Tibial artery (tissue), 4 donors: ENCODE results near the gene SERPINA7.
"Not testable (repeated sequence)": the region's sequence is repeated elsewhere in the genome, so short reads cannot be mapped to it uniquely, and the experiment has no call there.

Experiments
- DNase-seq, 2 donors: peaks; one replicate each; pipeline ENCODE4 v3.0.0-alpha.2; 2019
- H3K27ac ChIP-seq, 2 donors: fragments of 200-600 bp; sonication (generic) in 1 of 2; 1 replicate in 1 of 2; 2 replicates in 1 of 2; pipeline ENCODE4 v1.5.1; 2018 to 2019; ENCODE audit warnings: mild to moderate bottlenecking in 1 of 2
- H3K27me3 ChIP-seq, 2 donors: fragments of 200-600 bp; sonication (generic) in 1 of 2; one replicate each; pipeline versions ENCODE4 v1.5.1 to v1.6.0; 2016 to 2019
- H3K36me3 ChIP-seq, 3 donors: fragments of 200-600 bp; sonication (generic) in 2 of 3; one replicate each; pipeline ENCODE4 v1.5.1; 2016 to 2019; ENCODE audit warnings: mild to moderate bottlenecking in 2 of 3
- H3K4me1 ChIP-seq, 4 donors: fragments of 200-600 bp; sonication (generic) in 2 of 4; 1 replicate in 3 of 4; 2 replicates in 1 of 4; pipeline ENCODE4 v1.5.1; 2016 to 2019
- H3K4me3 ChIP-seq, 2 donors: fragments of 200-600 bp; sonication (generic) in 1 of 2; 1 replicate in 1 of 2; 2 replicates in 1 of 2; pipeline ENCODE4 v1.5.1; 2018 to 2019; ENCODE audit warnings: mild to moderate bottlenecking in 2 of 2
- H3K9me3 ChIP-seq, 3 donors: fragments of 200-600 bp; sonication (generic) in 1 of 3; one replicate each; pipeline ENCODE4 v1.5.1; 2016 to 2019
- CTCF ChIP-seq, 2 experiments: fragments of 200-600 bp in 1 of 2; fragments of 450-650 bp in 1 of 2; IDR thresholded peaks; one replicate each; pipeline ENCODE4 v1.5.1; 2017 to 2019; ENCODE audit warnings: antibody characterized with exemption in 2 of 2, mild to moderate bottlenecking in 1 of 2, moderate library complexity in 1 of 2
- intact Hi-C: fragments of 100-400 bp; cut with DNase I; formaldehyde crosslinking; loops from one replicate; pipeline ENCODE4 v1.15.0; 2023; ENCODE audit warnings: low total_unique reads

The SERPINA7 gene

DNA sequence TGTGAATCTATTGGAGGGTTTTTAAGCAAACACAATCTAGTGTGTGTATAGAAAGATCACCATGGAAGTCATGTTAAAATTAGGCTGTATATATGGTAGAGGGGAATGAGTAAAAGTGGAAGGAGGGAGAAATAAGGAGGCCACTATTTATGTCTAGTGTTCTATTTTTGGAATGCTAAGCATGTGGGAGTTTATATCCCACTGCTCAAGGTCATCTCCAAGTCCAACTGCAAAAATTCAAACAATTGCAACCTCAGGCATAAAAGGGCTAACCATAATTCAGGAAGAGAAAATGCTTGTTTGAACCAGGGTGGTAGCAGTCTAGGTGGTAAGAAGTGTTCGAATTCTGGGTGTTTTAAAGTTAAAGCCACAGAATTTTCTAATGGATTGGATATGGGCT lies 39.2 kb downstream of the SERPINA7 start:
- Histone ChIP-seq H3K36me3 (no peaks in the 10 kb centered on the region), H3K4me3 (no peak overlapping the region), H3K27me3 (no peaks in the 10 kb centered on the region), H3K9me3 (no peaks in the 10 kb centered on the region), H3K27ac (no peak overlapping the region), H3K4me1 (no peaks in the 10 kb centered on the region)
- intact Hi-C loops, result no loop called here
- no peak for TF ChIP-seq CTCF (IDR thresholded peaks at IDR 0.05)
- DNase-seq, result no peak

DNA sequence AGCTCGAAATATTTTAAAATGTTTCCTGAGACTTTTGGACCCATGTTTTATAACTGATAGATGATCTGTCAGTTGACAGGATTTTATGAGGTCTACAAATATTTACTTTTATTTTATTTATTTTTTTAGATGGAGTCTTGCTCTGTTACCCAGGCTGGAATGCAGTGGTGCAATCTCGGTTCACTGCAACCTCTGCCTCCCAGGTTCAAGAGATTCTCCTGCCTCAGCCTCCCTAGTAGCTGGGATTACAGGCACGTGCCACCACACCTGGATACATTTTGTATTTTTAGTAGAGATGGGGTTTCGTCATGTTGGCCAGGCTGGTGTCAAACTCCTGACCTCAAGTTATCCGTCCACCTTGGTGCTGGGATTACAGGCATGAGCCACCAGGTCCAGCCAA lies 50.0 kb downstream of the SERPINA7 start:
- H3K4me1 ChIP-seq, intact Hi-C loops, H3K4me3 ChIP-seq, H3K27ac ChIP-seq, DNase-seq, H3K27me3 ChIP-seq, H3K36me3 ChIP-seq, H3K9me3 ChIP-seq: not testable (repeated sequence)
